CD4-positive, alpha-beta T cell treated with Interleukin-15 for 1 hour (primary cell): ENCODE measurements around the gene CFAP45.

Source experiments
- DNase-seq: peaks from one replicate; pipeline ENCODE4 v3.0.0-alpha.2; 2020

The CFAP45 gene

GRCh38 chr1:159923203-159924024, 23.4 kb upstream of the CFAP45 start:
- peak; percentile 98 for DNase-seq

GRCh38 chr1:159922511-159923202, 22.7 kb upstream of the CFAP45 start:
- DNase-seq, result peak; percentile 60

- DNase-seq, result peak; percentile 71
These were observed 21.9 kb upstream of the CFAP45 start for GRCh38 chr1:159921700-159922504.

GRCh38 chr1:159921251-159921650, 21.3 kb upstream of the CFAP45 start:
- peak; percentile 63 for DNase-seq

- no peak for DNase-seq
These were observed 20.7 kb upstream of the CFAP45 start for GRCh38 chr1:159920651-159921050.

- DNase-seq, result no peak
These were observed 20.2 kb upstream of the CFAP45 start for GRCh38 chr1:159920202-159920601.

GRCh38 chr1:159919236-159919865, 19.4 kb upstream of the CFAP45 start:
- no peak for DNase-seq

GRCh38 chr1:159918352-159919200, 18.6 kb upstream of the CFAP45 start:
- DNase-seq, result no peak

- DNase-seq, result no peak
These were observed 17.8 kb upstream of the CFAP45 start for GRCh38 chr1:159917533-159918351.

- no peak for DNase-seq
These were observed 16.5 kb upstream of the CFAP45 start for GRCh38 chr1:159916242-159917051.

GRCh38 chr1:159915571-159916241, 15.7 kb upstream of the CFAP45 start:
- no peak for DNase-seq

- DNase-seq, result no peak
These were observed 14.5 kb upstream of the CFAP45 start for GRCh38 chr1:159914252-159915018.

GRCh38 chr1:159913451-159914192, 13.7 kb upstream of the CFAP45 start:
- no peak for DNase-seq

GRCh38 chr1:159911326-159912070, 11.5 kb upstream of the CFAP45 start:
- DNase-seq, result no peak

GRCh38 chr1:159908031-159908940, 8.3 kb upstream of the CFAP45 start:
- DNase-seq, result no peak

GRCh38 chr1:159906960-159907359, 7.0 kb upstream of the CFAP45 start:
- DNase-seq, result no peak
